MM.1S (cell line): ENCODE results near the gene ZC3H4.

ENCODE experiments used
- CTCF ChIP-seq: fragments of 300-600 bp; sonication (generic); IDR thresholded peaks from 2 replicates; pipeline ENCODE4 v1.5.1; 2016; ENCODE audit warnings: antibody characterized with exemption, low read length, mixed read lengths
- EZH2 ChIP-seq: fragments of 300-600 bp; sonication (generic); optimal IDR thresholded peaks from 2 replicates; pipeline ENCODE3; 2017; ENCODE audit warnings: low read depth, mild to moderate bottlenecking, antibody characterized with exemption, low read length, mixed read lengths

- TF ChIP-seq CTCF (no peak), EZH2 (no peak)
These were observed 33.3 kb upstream of the ZC3H4 start for GRCh38 chr19:47146920-47147319.
